Activated naive CD4-positive, alpha-beta T cell treated with anti-CD3 and anti-CD28 coated beads, Interleukin-2, amount 50 U/mL, for 24 hours (primary cell): ENCODE data around the gene CUBN.
A peak's percentile ranks its signal among the peaks of the same experiment; 100 is the strongest.

Source experiments
- H3K27ac Mint-ChIP-seq: one replicate; pipeline ENCODE4 v1.8.0; 2021; ENCODE audit warnings: mild to moderate bottlenecking, mixed read lengths
- H3K27me3 Mint-ChIP-seq: one replicate; pipeline ENCODE4 v1.8.0; 2021; ENCODE audit warnings: mixed read lengths
- H3K36me3 Mint-ChIP-seq: one replicate; pipeline ENCODE4 v1.8.0; 2021; ENCODE audit warnings: mixed read lengths
- H3K4me1 Mint-ChIP-seq: one replicate; pipeline ENCODE4 v1.8.0; 2021; ENCODE audit warnings: mixed read lengths
- H3K4me3 Mint-ChIP-seq: one replicate; pipeline ENCODE4 v1.8.0; 2021; ENCODE audit warnings: mild to moderate bottlenecking, mixed read lengths
- H3K9me3 Mint-ChIP-seq: one replicate; pipeline ENCODE4 v1.8.0; 2021; ENCODE audit warnings: mixed read lengths

CUBN gene

GRCh38 chr10:17129741-17130140, at the start of gene CUBN:
Gene CUBN, minus strand, starts transcription at chr10:17129811. Its CDS starts 46 bp downstream, at chr10:17129765.
- no peaks in the 10 kb centered on the region for H3K27me3 Mint-ChIP-seq
- no peak within 1 kb of the TSS for H3K4me3 Mint-ChIP-seq
- H3K27ac Mint-ChIP-seq: no peak within 1 kb of the TSS
- no peaks in the 10 kb centered on the region for H3K9me3 Mint-ChIP-seq
- no peaks in the 10 kb centered on the region for H3K4me1 Mint-ChIP-seq
- peaks cover 16% of the 10 kb centered on the region for H3K36me3 Mint-ChIP-seq

- no peaks in the 10 kb centered on the region for H3K36me3 Mint-ChIP-seq
Measured at GRCh38 chr10:17179002-17179401, 49.4 kb upstream of the CUBN start.

DNA sequence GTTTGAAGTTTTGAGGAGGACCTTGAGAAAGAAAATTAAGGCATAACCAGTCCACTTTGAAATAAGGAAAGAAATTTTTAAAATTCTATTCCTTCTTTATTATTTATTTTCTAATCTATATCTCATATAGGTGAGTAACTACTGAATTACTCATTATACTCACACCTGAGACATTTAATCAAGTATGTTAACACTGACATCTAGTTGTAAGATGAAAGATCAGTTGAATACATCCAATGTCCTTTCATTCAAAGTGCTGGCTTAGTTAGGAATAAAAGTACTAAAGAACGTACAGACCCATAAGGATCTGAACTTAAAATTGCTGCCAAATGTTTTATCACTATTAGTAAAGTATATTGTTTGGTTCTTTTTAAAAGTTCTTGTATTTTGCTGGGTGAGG, 48.4 kb upstream of the CUBN start:
- Mint-ChIP-seq H3K4me1 (peaks cover 38% of the 10 kb centered on the region), H3K9me3 (no peaks in the 10 kb centered on the region), H3K4me3 (no peak overlapping the region), H3K36me3 (peaks cover 3% of the 10 kb centered on the region), H3K27me3 (no peaks in the 10 kb centered on the region), H3K27ac (no peak overlapping the region)

More at GRCh38 chr10:17179002-17179401, 49.4 kb upstream of the CUBN start:
- Mint-ChIP-seq H3K4me3 (no peak overlapping the region), H3K9me3 (no peaks in the 10 kb centered on the region), H3K27ac (no peak overlapping the region), H3K4me1 (peaks cover 38% of the 10 kb centered on the region), H3K27me3 (no peaks in the 10 kb centered on the region)

DNA sequence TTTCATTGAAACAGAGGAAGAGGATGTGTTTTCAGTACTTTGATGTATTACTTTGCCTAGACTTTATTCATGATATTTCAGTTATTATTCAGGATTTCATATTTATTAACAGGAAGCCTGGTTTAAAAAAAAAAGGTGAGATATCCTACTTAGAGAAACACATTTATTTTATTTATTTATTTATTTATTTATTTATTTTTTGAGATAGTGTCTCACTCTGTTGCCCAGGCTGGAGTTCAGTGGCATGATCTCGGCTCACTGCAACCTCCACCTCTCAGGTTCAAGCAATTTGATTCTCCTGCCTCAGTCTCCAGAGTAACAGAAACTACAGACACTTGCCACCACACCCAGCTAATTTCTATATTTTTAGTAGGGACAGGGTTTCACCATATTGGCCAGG, 47.4 kb upstream of the CUBN start:
- Mint-ChIP-seq H3K4me3 (no peak overlapping the region), H3K27ac (no peak overlapping the region), H3K27me3 (no peaks in the 10 kb centered on the region), H3K4me1 (peaks cover 37% of the 10 kb centered on the region), H3K36me3 (peaks cover 5% of the 10 kb centered on the region), H3K9me3 (no peaks in the 10 kb centered on the region)

DNA sequence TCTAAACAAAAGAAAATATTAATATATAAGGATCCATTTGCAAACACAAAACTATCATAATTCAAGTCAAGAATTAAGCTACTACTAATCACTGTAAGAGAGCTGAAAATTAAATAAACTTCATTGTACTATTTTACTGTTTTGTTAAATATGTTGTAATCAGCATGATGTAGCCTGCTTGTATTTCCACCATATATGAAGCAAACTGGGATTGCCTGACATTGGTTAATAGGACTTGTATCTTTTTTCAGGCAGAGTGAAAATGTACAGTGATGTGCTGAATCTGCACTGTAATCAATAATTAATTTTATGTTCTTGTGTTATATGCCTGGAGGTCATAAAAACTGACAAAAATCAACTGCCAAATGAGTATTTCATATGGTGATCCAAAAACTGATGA, 46.5 kb upstream of the CUBN start:
- peak overlapping the region; percentile 67 for H3K4me3 Mint-ChIP-seq
- no peaks in the 10 kb centered on the region for H3K9me3 Mint-ChIP-seq
- H3K36me3 Mint-ChIP-seq: peaks cover 6% of the 10 kb centered on the region
- H3K4me1 Mint-ChIP-seq: peaks cover 32% of the 10 kb centered on the region
- H3K27ac Mint-ChIP-seq: no peak overlapping the region
- H3K27me3 Mint-ChIP-seq: no peaks in the 10 kb centered on the region

GRCh38 chr10:17175551-17175950, 45.9 kb upstream of the CUBN start:
- H3K27ac Mint-ChIP-seq: peak overlapping the region; percentile 60
- H3K36me3 Mint-ChIP-seq: peaks cover 6% of the 10 kb centered on the region
- peaks cover 27% of the 10 kb centered on the region for H3K4me1 Mint-ChIP-seq
- peak overlapping the region; percentile 67 for H3K4me3 Mint-ChIP-seq
- no peaks in the 10 kb centered on the region for H3K27me3 Mint-ChIP-seq
- no peaks in the 10 kb centered on the region for H3K9me3 Mint-ChIP-seq

- Mint-ChIP-seq H3K36me3 (peaks cover 6% of the 10 kb centered on the region), H3K9me3 (no peaks in the 10 kb centered on the region), H3K27me3 (no peaks in the 10 kb centered on the region), H3K27ac (no peak overlapping the region), H3K4me3 (no peak overlapping the region), H3K4me1 (peaks cover 26% of the 10 kb centered on the region)
Measured at GRCh38 chr10:17174626-17175025, 45.0 kb upstream of the CUBN start.

DNA sequence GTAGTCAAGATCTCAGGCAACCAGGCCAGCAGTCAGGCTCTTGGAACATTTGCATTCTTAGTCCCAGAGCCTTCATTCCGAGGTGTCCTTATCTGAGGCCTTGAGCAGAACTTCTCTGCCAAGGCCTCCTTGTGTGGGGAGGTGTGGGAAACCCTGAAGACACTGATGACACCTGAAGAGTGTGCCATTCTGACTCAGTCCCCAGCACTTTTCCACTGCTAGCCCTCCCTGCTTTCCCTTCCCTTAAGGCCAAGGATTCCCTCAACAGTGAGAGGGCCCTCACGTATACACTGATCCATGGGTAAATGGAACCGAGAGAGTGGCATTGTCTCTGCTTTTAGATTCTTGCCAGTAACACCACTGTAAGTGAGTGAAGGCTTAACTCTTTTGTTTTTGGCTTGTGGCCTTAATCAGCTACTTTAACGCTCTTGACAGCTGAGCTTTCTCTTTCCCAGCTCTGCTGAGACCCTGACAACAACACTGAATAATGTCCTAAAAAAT, 41.6 kb upstream of the CUBN start:
- Mint-ChIP-seq H3K9me3 (no peaks in the 10 kb centered on the region), H3K27me3 (no peaks in the 10 kb centered on the region), H3K4me1 (peaks cover 12% of the 10 kb centered on the region), H3K27ac (no peak overlapping the region), H3K36me3 (peaks cover 8% of the 10 kb centered on the region), H3K4me3 (no peak overlapping the region)

- no peaks in the 10 kb centered on the region for H3K9me3 Mint-ChIP-seq
- H3K4me1 Mint-ChIP-seq: peaks cover under 1% of the 10 kb centered on the region
- no peak overlapping the region for H3K4me3 Mint-ChIP-seq
- H3K27ac Mint-ChIP-seq: no peak overlapping the region
- peaks cover 9% of the 10 kb centered on the region for H3K36me3 Mint-ChIP-seq
- no peaks in the 10 kb centered on the region for H3K27me3 Mint-ChIP-seq
Measured at GRCh38 chr10:17169803-17170202, 40.2 kb upstream of the CUBN start.

DNA sequence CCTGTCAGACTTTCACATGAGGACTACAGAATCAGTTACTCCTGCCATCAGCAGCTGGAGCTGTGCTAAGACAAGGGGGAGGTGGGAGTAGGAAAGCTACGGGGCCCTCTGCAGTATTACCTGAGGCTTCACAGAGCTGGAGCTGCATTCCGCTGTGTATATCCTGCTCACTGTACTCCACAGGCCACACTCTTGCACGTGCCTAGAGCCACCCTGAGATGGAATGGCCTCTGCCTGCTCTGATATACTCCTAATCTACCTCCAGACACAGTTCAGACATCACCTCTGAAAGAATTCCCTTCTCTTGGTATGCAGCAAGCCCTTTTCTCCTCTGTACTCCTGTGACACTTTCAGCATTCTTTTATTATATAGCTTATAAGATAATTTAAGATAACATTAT, 37.1 kb upstream of the CUBN start:
- H3K27me3 Mint-ChIP-seq: no peaks in the 10 kb centered on the region
- no peaks in the 10 kb centered on the region for H3K9me3 Mint-ChIP-seq
- H3K4me3 Mint-ChIP-seq: no peak overlapping the region
- no peak overlapping the region for H3K27ac Mint-ChIP-seq
- H3K4me1 Mint-ChIP-seq: peaks cover 3% of the 10 kb centered on the region
- H3K36me3 Mint-ChIP-seq: peaks cover 14% of the 10 kb centered on the region

DNA sequence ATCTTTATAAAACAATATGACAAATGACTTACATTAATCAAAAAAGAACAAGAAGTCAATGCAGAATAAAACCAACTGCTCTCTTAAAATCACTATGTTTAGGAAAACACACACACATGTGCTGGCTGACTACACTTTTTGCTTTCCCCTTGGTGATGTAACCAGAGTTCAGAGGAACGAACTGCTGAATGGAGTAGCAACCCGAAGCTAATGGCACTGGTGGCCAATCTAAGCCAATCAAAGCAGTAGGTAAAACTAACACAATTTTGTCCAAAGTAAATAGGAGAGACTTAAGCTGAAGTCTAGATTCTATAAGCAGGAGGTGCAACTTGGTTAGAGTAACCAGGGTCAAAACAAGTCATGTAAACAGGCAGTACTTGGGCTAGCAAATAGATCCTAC, 33.2 kb upstream of the CUBN start:
- no peak overlapping the region for H3K27ac Mint-ChIP-seq
- H3K36me3 Mint-ChIP-seq: peaks cover 15% of the 10 kb centered on the region
- H3K4me3 Mint-ChIP-seq: no peak overlapping the region
- peaks cover 3% of the 10 kb centered on the region for H3K4me1 Mint-ChIP-seq
- no peaks in the 10 kb centered on the region for H3K27me3 Mint-ChIP-seq
- no peaks in the 10 kb centered on the region for H3K9me3 Mint-ChIP-seq

DNA sequence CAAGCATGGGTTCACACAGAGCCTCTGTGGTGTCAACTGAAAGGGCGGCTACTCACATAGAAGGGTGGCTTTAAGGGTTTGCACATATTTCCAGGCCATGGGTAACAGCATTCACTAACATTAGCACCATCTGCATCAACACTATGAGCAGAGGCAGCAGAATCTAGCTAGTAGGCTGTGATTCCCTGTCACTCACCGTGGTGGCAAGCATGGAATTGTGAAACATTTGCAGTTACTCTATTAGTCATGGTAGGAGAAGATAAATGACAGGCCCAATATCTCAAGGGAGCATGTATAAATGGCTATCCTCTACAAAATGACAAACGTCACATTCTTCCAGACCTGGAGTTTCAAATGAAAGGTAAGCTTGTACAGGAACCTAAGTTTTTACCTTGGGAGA, 32.2 kb upstream of the CUBN start:
- Mint-ChIP-seq H3K4me3 (no peak overlapping the region), H3K27me3 (no peaks in the 10 kb centered on the region), H3K9me3 (no peaks in the 10 kb centered on the region), H3K27ac (no peak overlapping the region), H3K4me1 (peaks cover 3% of the 10 kb centered on the region), H3K36me3 (peaks cover 15% of the 10 kb centered on the region)

GRCh38 chr10:17157024-17157423, 27.4 kb upstream of the CUBN start:
- no peak overlapping the region for H3K27ac Mint-ChIP-seq
- H3K27me3 Mint-ChIP-seq: no peaks in the 10 kb centered on the region
- no peak overlapping the region for H3K4me3 Mint-ChIP-seq
- no peaks in the 10 kb centered on the region for H3K9me3 Mint-ChIP-seq
- peaks cover 8% of the 10 kb centered on the region for H3K36me3 Mint-ChIP-seq
- no peaks in the 10 kb centered on the region for H3K4me1 Mint-ChIP-seq

GRCh38 chr10:17155826-17156225, 26.2 kb upstream of the CUBN start:
- Mint-ChIP-seq H3K4me1 (no peaks in the 10 kb centered on the region), H3K27ac (no peak overlapping the region)

DNA sequence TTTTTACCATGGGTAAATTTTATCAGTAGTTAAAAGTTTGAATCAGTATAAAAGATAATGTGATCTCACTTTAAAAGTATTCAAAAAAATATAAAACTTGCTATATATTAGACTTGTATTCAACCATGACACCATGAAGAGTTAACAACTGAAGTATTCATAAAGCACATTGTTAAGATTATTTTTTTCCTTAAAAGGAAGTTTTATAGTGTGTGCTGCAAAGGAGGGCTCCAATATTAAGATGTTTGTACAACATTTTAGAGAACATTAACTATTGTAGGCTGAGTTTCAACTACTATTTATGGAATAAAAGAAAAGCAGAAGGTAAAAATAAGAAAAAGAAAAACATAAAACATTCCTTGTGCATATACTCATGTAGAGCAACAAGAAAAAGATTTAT, 24.5 kb upstream of the CUBN start:
- Mint-ChIP-seq H3K27me3 (no peaks in the 10 kb centered on the region), H3K36me3 (peaks cover 14% of the 10 kb centered on the region), H3K9me3 (no peaks in the 10 kb centered on the region), H3K27ac (no peak overlapping the region), H3K4me3 (no peak overlapping the region), H3K4me1 (no peaks in the 10 kb centered on the region)

More at GRCh38 chr10:17155826-17156225, 26.2 kb upstream of the CUBN start:
- Mint-ChIP-seq H3K36me3 (peaks cover 10% of the 10 kb centered on the region), H3K4me3 (no peak overlapping the region), H3K9me3 (no peaks in the 10 kb centered on the region), H3K27me3 (no peaks in the 10 kb centered on the region)

DNA sequence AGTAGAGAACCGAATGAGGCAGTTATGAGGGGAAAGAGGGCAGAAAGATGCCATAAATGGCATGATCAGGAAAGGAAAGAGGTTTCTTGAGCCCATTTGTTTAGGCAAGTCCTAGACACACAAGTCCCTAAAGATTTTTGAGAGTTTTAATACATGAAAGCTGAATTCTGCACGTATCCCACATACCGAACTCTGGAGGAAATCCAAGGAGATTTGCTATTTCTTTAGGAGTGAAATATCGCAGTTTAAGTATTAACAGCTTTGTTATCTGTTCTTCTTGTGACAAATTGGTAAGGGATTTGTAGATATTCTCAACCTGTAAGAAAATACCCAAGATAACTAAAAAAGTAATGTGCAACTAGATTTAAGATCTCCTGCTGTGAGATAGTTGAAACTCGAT, 23.7 kb upstream of the CUBN start:
- Mint-ChIP-seq H3K4me3 (no peak overlapping the region), H3K4me1 (no peaks in the 10 kb centered on the region), H3K36me3 (peaks cover 12% of the 10 kb centered on the region), H3K27ac (no peak overlapping the region), H3K27me3 (no peaks in the 10 kb centered on the region), H3K9me3 (no peaks in the 10 kb centered on the region)

DNA sequence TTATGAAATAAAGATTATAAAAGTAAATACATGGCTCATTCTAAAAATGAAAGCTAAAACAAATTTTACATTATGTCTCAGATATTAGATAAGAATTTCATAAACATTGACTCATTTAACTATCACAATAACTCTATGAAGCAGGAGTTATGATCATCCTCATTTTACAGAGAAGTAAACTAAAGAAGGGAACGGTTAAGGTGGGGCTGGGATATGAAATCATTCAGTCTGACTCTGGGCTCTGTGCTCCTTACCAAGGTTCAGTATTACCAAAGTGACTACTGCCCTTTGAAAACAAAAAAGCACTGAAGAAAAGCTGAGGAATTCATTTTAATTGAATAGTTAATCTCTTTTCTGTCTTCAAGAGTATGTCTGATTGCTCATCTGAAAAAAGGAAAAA, 22.1 kb upstream of the CUBN start:
- no peak overlapping the region for H3K27ac Mint-ChIP-seq

More for the DNA sequence above, 22.1 kb upstream of the CUBN start:
- Mint-ChIP-seq H3K36me3 (peaks cover 13% of the 10 kb centered on the region), H3K4me1 (no peaks in the 10 kb centered on the region), H3K9me3 (no peaks in the 10 kb centered on the region), H3K27me3 (no peaks in the 10 kb centered on the region), H3K4me3 (no peak overlapping the region)
